NOMO-1 (cell line): ENCODE measurements around the gene SH2B2.

Source experiments
- DNase-seq, 2 experiments: peaks; one replicate each; lab custom pipeline; 2025; ENCODE audit not compliant: unreplicated experiment in 2 of 2; lab: John Stamatoyannopoulos, UW

The SH2B2 gene

DNA sequence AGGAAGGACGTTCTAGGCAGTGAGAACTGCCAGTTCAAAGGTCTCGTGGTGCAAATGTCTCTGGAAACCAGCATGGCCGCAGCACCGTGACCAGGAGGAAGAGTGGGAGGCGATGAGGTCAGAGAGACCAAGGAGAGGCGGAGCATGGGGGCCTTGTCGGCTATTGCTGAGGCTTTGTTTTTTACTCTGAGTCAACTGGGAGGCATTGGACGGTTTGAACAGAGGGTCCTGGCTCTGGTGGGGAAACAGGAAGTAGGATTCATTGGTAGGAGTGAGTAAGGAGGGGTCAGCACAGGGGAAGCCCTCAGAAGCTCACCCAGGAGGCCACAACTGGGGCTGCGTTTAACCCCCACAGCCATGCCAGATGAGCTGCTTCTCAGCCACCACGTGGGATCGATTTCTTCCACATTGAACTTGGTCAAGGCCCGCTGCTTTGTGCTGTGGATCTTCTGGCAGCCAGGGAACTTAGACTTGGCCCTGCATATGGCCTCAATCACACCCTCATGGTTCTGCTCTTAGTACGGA, 22.2 kb upstream of the SH2B2 start:
- DNase-seq: no peak

DNA sequence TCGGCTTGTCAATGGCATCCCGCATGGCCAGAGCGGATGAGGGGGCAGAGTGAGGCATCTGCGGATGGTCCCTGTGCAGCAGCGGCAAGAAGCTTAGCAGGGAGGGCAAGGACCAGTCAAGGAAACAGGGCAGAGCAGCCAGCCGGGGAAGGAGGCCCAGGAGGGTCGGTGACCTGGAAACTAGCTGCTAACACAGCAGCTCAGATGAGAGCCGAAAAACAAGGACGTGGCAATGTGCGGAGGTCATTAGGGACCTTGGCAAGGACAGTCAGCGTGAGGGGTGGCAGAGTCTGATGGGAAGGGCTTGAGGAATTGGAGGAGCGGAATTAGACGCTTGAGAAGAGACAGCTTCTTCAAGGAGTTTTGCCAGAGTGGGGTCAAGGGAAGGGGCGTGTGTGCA, 20.1 kb upstream of the SH2B2 start:
- no peak for DNase-seq

DNA sequence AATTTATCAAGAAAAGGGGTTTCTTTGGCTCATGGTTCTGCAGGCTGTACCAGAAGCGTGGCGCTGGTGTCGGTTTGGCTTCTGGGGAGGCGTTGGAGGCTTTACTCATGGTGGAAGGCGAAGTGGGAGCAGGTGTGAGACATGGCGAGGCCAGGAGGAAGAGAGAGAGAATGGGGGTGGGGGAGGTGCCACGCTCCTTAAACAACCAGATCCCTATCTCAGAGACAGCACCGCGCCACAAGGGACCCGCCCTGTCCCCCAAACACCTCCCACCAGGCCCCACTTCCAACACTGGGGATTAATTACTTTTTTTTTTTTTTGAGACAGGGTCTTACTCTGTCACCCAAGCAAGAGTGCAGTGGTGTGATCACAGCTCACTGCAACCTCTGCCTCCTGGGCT, 18.0 kb upstream of the SH2B2 start:
- no peak for DNase-seq

DNA sequence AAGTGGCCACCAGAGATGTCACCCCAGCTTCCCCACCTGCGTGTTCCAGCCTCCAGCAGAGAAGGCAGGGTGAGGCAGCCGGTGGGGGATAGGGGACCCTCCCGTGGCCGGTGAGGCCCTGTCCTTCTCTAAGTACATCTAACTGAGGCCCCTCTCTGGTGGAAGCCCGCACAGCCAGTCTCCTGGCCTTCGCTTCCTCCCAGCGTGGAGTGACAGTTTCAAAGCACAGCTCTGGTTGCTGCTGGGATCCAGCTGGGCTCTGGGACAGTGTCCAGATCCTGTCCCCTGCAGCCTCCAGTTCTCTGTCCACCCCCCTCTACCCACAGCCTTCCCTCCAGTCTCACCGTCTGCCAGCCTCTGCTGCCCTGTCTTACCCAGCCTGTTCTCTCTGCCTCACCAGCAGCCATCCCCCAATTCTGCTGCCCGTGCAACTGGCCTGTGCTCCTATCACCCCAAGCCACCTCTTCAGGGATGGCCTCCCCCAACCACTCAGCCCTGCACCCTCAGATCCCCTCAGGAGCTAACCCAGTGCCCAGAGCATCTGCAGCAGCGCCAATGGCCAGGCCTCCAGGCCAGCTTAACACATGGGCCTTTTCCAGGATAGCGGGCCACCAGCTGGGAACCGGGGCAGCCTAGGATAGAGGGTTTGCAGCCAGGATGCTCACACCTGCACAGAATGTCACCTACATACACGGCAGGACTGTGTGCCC, 16.3 kb upstream of the SH2B2 start:
- DNase-seq: no peak

DNA sequence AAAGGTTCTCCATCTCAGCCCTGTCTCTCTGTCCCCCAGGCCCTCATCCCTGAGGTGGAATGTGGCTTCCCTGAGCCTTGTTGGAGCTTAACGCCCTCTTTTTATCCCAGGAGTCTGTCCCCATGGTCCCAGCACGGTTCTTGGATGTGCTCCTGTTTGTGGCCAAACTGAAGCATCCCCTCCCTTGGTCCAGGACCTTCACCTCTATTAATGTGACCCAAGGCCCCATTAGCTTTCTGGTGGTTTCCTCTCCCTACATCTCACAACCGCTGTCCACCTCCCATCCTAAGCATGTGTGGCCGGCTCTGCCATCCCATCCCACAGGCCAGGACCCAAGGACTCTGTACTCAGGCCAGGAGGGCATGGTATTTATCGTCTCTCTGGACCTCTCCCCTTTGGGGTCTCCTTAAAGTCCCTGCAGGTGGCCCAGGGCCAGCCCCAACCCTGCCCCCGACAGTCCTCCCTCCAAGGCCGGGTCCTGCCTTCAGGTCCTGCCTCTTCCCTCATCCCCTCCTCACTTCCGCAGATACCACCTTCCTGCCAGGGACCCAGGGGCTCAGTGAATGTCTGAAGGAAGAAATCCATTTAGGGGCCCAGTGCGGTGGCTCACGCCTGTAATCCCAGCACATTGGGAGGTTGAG, 15.4 kb upstream of the SH2B2 start:
- DNase-seq: no peak

DNA sequence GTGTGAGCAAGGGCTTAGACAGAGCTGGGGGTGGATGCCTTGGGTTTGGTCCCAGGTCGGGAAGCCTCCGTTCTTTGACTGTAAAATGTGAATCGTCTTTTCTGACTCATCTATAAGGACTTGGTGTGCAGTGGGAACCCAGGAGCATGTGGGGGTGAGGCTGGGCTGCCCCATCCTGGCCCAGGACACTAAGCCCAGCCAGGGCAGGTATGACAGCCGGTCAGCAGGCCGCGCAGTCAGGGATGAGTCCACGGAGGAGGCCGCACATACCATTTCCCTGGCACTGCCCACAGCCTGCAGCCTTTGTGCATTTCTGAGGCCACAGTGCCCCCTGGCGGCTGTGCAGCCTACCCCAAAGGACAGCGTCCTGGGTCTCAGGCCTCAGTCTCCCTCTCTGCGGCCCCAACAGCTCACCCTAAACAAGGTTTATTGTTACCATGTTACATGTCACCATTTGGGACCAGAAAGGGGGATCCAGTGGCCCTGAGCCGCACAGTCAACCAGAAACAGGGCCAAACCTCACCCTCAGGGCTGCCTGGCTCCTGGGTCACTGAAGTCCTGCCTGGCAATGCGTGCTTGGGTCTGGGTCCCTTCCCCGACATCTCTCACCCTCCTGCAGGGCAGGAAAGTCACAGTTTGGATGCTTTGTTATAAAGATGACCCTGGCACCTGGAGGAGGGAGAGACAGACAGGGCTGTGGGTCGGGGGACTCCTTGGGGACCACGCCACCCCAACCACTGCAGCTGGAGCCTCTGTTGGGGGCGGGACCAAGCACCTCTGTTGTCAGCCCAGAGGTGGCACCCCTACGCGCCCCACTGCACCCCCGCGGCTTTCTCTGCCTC, 14.4 kb upstream of the SH2B2 start:
- peak; percentile 61 for DNase-seq

DNA sequence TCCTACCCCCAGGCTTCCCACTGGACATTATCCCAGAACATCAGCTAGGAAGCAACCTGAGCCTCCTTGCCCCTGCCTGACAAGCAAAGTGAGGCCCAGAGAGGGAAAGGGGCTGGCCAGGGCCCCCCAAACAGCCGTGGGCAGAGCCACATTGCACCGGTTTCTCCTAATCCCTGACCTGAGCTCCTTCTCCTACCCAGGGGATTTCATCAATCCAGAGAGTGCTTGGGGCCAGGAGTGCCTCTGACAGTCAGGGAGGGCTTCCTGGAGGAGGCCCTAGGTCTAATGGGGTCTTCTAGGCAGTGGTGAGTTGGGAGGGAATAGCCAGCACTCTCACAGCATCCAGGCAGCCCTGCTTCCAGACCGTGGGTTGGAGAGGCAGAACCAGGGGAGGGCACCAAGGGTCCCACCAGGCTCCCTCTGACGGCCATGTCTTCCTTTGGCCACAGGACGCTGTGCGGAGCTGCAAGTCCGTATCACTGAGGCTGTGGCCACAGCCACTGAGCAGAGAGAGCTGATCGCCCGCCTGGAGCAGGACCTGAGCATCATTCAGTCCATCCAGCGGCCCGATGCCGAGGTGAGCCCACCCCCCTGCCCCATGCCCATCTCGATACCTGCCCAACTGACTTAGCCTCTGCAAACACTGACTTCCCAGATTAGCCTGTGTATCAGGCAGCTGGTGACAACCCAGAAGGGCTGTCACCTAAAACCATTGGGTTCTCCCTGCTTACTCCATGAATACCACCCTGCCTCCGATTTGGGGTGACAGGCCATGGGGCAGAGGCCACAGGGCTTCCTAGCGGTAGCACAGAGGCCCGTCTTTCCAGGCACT, 13.5 kb upstream of the SH2B2 start:
- no peak for DNase-seq

DNA sequence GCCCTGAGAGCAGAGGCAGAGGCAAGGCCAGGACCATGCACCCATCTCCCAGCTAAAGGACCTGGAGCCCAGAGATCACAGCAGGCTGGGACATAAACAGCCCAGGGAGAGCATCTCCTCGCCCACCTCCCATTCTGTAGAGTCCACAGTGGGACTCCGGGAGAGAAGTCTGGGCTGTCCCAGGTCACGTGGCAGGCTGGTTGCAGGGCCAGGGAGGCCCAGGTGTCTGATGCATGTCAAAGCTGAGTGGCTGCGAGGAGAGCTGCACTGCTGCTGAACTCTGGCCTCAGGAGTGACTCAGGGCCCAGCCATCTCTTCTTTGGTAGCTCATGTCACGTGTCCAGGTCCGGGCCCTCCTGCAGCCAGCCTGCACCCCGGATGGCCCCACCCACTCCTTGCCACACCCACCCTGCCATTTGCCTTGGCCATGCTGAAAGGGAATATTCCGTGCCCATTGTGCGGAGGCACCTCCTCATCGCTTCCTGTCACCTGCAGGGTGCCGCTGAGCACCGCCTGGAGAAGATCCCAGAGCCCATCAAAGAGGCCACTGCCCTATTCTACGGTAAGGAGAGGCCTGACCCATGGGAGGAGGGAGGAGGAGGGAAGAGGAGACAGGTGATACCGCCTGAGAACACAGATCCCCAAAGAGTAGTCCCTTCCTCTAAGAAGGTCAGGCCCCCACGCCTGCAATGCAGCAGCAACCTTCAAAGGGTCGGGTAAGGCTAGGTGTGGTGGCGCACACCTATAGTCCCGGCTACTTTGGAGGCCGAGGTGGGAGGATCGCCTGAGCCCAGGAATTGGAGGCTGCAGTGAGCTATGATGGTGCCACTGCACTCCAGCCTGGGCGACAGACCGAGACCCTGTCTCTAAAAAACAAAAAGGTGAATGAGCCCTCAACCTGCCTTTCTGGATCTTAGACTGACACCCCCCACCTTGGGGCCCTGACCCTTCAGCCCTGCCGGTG, 12.6 kb upstream of the SH2B2 start:
- no peak for DNase-seq

DNA sequence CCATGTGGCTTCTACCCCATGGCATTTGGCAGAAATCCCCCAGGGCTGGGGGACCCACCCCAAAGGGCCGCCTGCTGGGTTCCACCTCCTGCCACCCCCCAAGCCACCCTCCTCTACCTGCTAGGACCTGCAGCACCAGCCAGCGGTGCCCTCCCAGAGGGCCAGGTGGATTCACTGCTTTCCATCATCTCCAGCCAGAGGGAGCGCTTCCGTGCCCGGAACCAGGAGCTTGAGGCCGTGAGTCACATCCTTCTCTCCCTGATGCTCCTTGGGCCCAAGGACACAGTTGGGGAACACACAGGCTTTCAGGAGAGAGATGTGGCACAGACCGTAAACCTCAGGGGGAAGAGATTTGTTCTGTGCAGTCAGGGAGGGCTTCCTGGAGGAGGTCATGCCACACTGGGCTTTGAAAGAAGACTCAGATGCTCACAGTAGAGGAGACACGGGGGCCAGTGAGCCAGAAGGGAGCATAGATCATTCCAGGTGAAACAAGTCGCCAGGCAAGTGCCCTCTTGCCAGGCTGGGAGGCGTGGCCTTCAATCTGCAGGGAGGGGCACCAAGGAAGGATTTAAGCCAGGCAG, 11.5 kb upstream of the SH2B2 start:
- DNase-seq: no peak

DNA sequence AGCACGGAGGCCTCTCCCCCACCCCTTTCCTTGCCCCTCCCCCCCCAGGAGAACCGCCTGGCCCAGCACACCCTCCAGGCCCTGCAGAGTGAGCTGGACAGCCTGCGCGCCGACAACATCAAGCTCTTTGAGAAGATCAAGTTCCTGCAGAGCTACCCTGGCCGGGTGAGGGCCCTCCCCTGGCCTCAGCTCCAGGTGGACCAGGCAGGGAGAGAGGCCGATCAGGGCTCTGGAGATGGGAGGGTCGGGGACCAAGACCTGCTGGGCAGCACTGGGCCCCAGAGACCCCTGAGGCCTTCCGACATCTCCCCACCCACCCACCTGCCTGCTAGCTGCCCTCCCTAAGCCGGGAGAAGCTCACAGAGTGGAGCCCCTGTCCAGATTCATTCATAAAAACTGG, 8.8 kb upstream of the SH2B2 start:
- no peak for DNase-seq

DNA sequence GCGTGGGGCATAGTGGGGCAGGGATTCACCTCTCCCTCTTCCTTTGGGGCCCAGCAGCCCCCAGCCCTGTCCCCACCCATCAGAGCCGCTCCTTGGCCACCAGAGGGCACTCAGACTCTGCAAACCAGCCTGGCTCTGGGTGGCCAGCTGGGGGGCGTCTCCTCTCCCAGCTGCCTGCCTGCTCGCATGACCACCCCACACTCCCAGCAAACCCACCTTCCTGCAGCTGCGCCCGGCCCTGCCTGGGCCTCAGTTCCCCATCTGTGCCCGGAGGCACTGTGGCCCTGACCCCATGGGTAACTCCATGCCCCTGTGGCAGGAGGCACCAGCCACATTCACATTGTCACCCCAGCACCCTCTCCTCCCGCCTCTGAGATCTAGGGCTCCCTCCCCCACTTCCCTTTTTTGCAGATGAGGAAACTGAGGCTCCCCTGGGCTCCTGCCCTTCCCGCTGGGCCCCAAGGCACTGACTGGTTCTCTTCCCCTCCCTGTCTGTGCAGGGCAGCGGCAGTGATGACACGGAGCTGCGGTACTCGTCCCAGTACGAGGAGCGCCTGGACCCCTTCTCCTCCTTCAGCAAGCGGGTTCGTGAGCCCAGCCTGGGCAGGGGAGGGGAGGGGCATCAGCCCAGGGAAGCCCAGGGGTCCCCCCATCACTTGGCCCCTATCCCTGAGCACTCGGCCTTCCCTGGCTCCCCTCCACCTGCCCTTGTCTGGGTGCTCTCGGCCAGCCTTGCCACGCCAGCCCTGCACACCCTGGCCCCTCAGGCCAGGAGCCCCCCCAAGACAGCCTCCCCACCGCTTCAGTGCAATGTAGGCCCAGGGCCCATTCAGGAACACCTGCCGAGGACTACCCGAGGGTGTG, 6.9 kb upstream of the SH2B2 start:
- peak; percentile 46 to 61 for DNase-seq

DNA sequence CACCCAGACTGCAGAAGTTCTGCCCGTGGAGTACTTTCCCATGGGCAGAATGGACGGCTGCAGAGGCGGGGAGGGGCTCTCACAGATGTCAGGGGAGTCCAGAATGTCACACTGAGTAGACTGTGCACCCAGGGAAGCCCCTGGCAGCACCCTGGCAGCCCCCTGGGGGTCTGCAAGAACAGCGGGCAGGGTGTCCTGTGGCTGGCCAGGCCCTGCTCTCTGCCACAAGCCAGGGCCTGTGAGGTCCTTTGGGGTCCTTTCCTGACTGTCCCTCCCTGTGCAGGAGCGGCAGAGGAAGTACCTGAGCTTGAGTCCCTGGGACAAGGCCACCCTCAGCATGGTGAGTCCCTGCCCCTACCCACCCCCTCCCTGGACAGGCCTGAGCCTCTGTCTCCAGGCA, 6.1 kb upstream of the SH2B2 start:
- DNase-seq: no peak

DNA sequence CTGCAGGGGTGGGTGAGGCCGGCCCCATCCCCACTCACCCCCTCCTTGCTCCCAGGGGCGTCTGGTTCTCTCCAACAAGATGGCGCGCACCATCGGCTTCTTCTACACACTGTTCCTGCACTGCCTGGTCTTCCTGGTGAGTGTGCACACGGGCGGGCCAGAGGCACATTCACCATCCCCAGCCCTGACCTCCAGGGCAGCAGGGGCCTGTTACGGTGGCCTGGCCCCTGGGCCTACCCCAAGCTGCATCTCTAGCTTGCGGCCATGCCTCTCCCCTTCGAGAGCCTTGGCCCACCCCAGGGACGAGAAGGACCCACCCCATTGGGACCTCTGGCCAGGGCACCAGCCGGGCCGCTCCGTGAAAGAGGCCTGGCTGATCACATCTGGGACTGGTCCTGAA, 4.9 kb upstream of the SH2B2 start:
- no peak for DNase-seq

DNA sequence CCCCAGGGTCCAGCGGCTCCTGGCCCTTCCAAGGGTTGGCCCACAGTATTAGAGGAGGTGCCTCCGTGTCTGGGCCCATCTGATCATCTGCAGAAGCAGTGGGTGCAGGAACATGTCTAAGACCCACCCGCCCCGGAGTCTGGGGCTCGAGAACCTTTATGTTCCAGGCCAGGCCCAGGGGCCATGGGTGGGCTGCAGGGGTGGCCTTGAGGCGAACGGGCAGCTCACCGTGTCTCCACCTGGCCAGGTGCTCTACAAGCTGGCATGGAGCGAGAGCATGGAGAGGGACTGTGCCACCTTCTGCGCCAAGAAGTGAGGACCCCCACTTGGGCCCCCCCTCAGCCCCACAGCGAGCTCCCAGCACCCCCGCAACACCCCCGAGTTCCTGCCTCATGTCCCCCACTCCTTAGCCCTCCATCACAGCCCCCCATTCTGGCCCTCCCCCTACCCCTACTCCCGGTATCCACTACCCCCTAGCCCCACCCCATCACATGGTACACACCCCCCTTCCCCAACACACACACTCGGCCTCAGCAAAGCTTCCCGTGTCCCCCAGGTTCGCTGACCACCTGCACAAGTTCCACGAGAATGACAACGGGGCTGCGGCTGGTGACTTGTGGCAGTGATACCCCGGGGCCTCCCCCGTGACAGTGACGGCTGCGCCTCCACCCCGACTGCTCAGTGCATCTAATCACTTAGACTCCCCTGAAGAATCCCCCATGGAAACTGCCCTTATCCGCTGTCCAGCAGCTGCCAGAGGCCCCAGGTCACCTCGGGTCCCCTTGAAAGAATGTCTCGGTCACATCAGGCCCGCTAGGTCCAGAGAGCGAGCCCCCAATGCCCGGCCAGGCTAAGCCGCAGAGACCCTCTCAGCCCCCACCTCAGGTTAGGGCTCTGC, 4.0 kb upstream of the SH2B2 start:
- DNase-seq: no peak

DNA sequence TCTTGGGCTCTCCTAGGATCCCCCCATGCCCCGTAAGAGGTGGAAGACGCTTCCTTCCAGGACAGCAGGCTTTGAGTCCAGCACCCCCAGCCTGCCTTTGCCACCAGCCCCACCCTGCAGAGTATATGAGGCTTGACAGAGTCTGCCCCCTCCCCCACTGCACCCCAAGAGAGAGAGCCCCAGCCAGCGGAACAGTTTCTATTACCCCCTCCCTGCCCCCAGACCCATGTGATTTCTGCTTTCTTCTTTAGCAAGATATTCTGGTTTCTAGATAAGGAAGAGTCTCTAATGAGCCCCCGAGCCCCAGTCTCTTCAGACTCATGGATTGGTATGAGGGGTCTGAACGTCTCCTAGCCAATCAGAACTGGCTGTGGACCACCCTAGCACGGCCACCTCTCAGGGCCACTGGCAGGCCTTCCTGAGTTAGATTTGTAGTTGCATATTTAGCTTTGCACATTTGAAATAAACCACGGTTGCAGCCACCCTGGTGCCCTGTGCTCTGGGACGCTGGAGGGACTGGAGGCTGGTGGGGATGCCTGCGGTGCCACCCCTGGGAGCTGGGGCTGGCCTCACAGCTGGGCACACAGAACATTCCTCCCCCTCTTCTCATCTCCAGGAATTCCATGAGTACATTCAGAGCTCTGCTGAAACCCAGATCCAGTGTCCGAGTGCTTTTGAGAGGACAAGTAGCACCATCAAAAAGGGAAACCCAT, 3.0 kb upstream of the SH2B2 start:
- DNase-seq: no peak

DNA sequence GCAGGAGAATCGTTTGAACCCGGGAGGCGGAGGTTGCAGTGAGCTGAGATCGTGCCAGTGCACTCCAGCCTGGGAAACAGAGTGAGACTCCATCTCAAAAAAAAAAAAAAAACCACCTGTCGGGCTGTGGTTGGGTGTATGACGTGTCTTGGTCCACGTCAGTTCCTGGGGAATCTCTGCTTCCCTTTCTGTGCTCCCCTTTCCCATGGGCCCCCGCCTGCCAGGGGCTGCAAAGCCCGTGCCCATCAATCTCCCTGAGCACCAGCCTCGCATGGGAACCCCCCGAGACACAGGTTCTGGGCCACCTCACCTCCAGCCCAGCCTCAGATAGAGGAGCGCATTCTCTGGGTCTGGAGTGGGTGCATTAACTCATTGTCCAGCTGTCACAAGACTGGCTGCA, 2.3 kb upstream of the SH2B2 start:
- DNase-seq: no peak
